GM19025 (cell line): ENCODE measurements around the gene COL27A1.
"Not testable (repeated sequence)": the region's sequence is repeated elsewhere in the genome, so short reads cannot be mapped to it uniquely, and the experiment has no call there.

Experiments used
- ATAC-seq: cut with Tn5 transposase; IDR thresholded peaks from one replicate; pipeline ENCODE4 v1.9.1; 2021; ENCODE audit warnings: mild to moderate bottlenecking, low read depth, moderate library complexity; ENCODE audit not compliant: unreplicated experiment

Gene COL27A1

DNA sequence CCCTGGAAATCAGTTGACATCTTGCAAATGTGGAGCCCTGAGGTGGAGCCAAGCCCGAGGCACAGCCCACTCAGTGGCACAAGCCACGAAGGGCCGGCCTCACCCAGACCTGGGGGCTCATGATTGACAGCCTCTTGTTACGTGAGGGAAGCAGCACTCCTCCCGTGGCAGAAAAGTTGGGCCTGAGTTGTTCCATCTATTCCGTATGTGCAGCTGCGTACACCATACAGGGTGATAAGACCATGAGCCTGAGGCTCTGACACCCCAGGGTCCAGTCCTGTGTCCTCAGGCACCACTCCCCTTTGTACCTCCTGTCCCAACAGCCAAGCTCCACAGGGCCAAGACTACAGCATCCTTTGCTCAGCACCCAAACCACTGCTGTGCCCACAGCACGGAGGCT is 172.4 kb downstream of the COL27A1 start:
- no peak for ATAC-seq

DNA sequence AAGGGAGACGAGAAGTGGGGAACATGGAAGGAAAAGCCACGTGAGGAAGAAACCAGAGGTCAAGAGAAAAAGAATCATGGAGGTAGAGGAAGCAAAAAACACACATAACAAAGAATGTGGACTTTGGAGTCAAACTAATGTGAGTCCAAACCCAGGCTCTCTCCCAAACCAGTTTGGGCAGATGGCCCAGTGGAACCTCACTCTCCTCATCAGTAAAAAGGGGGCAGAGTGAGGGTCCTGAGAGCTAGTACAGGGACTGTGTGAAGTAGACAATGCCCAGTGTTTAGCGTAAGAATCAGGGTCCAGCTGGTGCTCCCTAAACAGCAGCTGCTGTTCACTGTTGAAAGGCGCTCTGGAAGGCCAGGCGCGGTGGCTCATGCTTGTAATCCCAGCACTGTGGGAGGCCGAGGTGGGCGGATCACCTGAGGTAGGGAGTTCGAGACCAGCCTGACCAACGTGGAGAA is 173.1 kb downstream of the COL27A1 start:
- not testable (repeated sequence) for ATAC-seq

DNA sequence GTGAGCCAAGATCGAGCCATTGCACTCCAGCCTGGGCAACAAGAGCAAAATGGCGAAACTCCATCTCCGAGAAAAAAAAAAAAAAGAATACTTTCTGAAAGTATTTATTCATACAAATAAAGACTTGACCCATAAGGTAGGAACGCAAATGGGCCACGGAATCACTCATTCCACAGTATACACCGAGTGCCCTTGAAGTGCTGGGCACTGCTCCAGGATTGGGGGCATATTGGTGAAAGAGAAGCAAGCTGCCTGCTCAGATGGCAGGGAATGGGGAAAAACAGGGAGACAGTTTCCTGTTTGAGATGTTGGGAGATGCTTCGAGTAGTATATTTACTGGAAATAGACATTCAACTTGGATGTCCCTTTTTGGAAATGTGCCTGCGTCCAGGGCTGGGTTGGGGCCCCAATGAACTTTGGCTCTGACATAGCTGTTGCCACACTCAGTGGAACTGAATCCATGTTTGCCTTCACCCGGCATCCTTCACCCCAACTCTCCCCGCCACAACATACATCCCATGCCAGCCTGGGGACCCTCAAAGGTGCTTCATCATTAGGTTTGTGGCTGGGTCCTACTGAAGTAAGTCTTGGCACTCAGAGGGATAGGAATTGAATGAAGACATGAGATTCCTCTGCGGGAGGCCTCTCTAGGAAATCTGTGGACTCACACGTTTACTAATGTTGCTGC is 173.7 kb downstream of the COL27A1 start:
- ATAC-seq = not testable (repeated sequence)

DNA sequence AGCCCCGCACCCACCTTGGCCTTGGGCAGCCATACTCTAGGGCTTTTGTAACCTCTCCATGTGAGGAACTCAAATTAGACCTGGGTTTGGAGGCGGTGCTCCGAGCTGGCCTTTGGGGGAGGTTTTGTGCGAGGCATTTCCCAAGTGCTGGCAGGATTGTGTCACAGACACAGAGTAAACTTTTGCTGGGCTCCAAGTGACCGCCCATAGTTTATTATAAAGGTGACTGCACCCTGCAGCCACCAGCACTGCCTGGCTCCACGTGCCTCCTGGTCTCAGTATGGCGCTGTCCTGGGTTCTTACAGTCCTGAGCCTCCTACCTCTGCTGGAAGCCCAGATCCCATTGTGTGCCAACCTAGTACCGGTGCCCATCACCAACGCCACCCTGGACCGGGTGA is 174.3 kb downstream of the COL27A1 start, which contains the start of gene ORM2:
Gene ORM2, plus strand, starts transcription at position 245 of the 398 bp plus-strand sequence. Its CDS starts 36 bp downstream, at position 281.
- not testable (repeated sequence) for ATAC-seq

DNA sequence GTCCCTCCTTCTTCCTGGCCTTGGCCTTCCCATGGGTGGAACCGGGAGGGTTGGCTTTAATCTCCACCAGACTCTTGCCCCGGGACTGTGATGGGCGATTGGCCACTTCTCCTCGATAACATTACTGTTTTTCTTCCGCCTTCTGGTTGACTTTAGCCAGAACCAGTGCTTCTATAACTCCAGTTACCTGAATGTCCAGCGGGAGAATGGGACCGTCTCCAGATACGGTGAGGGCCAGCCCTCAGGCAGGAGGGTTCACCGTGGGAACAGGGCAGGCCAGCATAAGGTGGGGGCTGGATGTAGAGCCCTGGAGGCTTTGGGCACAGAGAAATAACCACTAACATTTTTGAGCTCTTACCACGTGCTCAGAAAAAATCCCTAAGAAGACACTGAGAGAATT is 175.3 kb downstream of the COL27A1 start:
- no peak for ATAC-seq

DNA sequence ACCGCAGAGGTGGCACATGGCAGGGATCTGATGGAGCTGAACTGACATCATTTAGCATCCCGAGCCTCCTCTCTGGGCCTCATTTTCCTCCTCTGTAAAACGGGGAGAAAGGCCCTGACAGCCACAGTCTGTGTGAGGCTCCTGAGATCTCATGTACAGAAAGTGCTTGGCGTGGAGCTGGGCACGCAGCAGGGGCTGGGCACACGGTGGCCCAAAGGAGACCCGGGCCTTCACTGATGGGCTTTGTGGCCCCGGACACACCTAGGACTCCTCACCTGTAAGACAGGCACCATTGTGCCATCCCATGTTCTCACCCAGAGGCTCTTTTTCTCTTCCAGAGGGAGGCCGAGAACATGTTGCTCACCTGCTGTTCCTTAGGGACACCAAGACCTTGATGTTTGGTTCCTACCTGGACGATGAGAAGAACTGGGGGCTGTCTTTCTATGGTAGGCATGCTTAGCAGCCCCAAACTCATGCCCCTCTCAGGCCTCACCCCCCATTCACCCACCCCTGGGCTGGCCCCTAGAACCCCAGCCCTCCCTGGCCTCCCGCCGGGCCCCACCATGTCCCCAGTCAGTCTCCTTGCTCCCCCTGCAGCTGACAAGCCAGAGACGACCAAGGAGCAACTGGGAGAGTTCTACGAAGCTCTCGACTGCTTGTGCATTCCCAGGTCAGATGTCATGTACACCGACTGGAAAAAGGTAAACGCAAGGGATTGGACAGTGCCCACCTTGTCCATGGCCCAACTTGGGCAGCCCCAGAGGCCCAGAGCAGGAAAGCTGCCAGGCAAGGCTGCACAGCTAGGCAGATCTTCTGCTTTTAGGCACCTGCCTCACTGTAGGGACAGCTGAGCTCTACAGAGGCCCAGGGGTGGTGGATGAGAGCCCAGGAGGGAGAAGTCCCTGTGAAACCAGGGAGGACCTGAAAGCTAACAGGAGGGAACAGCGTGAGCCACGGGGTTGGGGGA is 176.2 kb downstream of the COL27A1 start:
- not testable (repeated sequence) for ATAC-seq

DNA sequence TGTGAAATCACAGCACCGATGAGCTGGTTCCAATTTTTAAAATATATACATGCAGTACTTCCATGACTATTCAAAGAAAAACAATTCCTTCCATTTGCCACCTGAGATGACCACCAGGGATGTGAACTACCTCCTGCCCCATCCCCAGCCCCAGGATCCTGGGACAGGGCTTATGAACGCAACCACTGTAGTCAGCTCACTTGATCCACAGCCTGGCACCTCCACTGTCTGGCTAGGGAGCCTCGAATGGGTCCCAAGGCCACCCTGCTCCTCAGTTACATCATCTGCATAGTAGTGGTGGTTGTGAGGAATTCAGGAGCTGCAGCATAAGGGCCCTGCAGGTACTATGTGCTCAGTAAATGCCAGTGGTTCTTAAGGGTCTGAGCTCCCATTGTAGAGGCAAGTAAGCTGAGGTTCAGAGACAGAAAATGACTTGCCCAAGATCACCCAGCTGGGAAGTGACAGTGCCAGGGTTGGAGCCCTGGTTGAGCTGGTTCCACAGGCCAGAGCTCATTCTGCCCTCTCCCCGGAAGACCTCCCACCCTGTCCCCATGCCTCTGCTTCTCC is 177.2 kb downstream of the COL27A1 start:
- not testable (repeated sequence) for ATAC-seq

DNA sequence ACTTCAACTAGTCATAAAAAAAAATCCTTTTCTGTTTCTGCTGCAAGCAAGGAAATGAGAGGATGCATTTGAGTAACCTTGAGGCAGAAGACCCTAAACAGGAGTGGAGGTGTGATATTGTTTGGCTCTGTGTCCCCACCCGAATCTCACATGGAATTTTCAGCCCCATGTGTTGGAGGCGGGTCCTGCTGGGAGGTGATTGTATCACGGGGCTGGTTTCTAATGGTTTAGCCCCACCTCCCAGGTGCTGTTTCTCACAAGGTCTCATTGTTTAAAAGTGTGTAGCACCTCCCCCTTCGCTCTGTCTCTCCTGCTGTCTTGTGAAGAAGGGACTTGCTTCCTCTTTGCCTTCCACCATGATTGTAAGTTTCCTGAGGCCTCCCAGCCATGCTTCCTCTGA is 178.4 kb downstream of the COL27A1 start:
- not testable (repeated sequence) for ATAC-seq

DNA sequence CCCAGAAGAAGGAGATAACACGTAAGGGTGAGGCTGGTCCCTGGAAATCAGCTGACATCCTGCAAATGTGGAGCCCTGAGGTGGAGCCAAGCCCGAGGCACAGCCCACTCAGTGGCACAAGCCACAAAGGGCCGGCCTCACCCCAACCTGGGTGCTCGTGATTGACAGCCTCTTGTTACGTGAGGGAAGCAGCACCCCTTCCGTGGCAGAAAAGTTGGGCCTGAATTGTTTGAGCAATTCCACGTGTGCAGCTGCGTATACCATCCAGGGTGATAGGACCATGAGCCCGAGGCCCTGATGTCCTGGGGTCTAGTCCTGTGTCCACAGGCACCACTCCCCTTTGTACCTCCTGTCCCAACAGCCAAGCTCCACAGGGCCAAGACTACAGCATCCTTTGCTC is 179.2 kb downstream of the COL27A1 start:
- ATAC-seq = no peak

DNA sequence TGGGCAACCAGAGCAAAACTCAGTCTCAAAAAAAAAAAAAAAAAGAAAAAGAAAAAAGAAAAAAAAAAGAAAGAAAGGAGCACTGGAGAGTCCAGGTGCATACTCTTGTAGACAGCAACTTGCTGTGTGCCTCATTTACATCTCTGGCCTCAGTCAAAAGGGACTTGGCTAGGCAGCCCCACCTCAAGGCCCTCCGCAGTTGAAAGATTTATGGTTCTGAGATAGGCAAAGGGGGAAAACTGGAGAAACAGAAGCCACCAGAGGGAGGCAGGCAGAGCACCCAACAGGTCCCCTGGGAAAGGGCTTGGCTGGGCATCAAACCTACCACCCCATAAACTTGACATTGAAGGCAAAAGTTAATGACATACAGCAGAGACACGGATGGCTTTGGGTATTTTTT is 180.4 kb downstream of the COL27A1 start:
- ATAC-seq = no peak

DNA sequence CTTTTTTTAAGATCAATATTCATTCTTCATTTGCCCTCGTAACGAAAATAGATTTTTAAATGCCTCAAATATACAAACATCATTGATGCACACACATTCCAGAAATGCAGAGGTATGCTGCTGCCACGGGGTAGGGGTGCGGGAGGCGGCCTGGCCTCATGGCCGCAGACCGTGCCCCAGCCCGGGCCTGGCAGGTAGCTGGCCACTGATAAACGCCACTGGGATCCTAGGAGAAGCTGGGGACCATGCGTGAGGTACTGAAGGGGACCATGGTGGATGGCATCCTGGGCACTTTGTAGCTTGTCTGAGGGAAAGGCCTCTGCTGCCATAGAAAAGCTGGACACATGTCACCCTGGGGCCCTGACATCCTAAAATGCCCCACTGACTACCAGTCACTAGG is 180.8 kb downstream of the COL27A1 start:
- no peak for ATAC-seq

DNA sequence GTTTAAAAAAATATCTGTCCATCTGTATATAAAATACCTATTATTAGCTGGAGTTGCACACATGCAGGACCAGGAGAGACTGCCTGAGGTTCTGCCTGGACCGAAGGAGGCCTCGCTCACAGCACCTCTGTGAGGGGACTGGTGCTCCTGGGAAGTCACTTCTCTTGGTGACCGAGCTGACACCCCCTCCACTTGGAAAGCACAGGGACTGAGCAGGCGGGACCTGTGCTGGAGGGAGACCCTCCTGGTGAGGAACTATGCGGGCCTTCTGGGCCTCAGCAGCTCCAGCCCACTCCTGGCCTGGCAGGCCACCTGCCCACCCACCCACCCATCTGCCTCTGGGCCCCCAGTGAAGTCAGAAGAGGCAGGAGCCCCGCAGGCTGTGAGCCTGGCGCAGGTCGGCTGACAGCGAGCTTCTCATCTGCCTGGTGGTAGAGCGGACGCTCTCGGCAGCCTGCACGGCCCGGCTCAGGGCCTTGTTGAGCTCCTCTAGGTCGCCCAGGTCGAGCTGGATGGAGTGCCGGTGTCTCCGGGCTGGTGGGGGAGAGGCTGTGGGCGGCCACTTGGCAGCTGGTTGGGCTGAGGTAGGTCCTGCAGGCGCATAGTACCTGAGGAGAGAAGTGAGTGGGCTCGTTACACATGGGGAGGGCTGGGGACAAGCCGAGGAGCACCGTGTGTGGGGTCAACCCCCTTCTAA is 181.5 kb downstream of the COL27A1 start:
- ATAC-seq = no peak

DNA sequence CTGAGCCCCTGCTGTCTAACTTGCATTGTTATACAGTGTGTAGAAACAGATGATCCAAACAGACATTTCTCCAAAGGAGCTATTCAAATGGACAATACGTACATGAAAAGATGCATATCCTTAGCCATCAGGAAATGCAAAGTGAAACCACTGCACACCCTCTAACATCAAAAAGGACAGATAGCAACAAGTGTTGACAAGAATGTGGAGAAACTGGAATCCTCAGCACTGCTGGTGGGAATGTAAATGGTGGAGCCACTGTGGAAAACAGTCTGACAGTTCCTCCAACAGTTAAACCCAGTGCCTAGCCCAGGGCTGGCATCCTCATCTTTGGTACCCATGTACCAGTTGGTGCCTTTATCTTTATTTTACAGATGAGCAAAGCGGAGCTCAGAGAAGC is 182.8 kb downstream of the COL27A1 start:
- ATAC-seq = no peak

DNA sequence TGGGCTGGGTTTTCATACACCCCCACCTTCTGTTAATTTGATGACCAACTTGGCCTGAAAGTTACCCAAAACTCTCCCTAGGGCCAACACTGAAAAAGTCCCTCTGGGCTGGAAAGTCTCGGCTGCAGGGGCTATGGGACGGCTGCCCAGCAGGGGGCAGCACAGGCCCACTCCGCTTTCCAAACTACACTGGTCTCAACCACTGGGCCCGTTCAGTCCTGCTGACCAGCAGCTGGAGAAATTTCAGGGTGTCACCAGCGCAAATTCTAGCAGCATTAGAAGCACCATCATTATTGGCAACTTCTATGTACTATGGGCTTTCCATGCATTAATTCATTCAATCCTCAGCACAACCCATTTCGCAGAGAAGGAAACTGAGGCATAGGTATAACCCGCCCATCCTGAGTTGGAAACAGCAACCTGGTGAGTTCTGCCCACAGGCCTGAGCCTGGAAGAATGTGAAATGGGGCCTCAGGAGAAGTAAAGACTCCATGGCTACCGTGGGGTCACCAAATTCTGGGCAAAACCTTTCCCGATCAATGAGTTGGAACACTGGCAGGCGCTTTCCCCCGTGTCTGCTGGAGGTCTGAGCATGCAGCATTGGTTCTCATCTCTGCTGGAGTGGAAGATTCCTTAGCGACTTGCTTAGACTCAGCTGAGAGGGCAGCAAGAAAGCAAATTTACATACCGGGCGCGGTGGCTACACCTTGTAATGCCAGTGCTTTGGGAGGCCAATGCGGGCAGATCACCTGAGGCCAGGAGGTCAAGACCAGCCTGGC is 184.0 kb downstream of the COL27A1 start:
- ATAC-seq = peak; percentile 58

DNA sequence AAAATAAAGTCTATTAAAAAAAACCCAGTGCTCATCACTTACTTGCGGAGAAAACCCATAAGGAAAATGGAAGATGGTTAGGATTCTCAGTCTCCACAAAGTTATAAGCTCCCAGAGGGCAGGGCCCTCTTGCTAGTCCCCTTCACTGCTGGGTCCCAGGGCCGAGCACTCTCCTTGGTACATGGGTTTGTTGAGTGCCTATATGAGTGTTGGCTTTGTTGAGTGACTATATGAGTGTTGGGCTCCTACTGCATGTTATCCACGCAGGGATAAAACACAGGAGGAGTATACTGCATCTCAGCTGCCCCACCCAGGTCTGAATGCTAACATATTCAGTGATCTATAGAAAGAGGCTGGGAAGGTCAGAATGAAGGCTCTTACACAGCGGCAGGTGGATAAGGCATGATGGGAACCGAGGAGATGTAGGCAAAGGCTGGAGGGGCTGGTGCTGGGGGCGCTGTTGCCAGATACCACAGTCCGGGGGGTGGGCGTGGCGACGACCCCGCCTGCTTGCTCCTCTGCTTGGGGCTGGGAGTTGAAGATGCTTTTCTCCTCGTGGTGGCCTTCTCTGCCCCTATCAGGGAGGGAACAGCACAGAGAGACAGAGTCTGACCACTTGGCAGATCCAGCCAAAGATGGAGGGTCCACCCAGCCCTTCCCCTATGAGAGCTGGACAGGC is 186.0 kb downstream of the COL27A1 start:
- no peak for ATAC-seq

DNA sequence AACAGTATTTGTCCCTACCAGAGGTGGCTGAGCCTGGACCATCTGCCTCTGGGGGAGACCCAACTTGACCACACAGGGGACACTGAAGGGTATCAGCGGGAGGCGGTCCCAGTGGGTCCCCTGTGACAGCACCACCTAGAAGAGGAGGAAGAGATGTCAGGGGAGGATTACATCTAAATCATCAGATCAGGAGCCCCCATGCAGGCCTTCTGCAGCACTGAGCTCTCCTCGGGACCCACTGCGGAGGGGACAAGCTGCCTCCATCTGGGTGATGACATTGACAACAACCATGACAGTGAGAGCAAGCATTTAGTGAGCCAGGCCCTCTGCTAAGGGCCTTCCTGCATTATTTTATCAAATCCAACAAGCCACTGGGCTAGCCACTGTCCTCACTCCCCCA is 186.7 kb downstream of the COL27A1 start:
- ATAC-seq = no peak

DNA sequence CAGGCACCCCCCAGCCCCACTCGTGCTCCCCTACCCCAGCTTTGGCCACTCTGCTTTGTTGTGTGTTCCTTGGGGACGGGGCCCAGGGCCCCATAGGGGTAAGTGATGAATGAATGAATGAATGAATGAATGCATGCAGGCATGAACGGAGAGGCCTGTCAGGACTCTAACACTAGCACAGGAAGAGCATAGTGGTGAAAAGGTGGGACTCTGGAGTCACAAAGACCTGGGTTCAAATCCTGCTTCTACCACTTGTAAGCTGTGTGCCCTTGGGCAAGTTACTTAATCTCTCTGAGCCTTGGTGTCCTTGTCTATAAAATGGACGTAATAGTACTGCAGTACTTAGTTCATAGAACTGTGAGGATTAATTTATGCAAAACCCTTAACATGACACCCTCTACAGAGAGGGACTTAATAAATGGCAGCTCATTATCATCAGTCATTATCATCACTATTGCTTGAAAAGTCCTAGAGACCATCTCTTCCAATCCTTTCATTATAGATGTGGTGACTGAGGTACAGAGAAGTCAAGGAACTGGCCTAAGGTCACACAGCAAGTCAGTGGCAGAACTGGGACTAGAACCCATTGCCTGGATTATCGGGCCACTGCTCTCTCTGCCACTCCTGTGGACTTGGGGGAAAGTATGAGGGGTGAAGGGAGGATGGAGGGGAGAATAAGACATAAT is 187.6 kb downstream of the COL27A1 start:
- ATAC-seq = no peak

DNA sequence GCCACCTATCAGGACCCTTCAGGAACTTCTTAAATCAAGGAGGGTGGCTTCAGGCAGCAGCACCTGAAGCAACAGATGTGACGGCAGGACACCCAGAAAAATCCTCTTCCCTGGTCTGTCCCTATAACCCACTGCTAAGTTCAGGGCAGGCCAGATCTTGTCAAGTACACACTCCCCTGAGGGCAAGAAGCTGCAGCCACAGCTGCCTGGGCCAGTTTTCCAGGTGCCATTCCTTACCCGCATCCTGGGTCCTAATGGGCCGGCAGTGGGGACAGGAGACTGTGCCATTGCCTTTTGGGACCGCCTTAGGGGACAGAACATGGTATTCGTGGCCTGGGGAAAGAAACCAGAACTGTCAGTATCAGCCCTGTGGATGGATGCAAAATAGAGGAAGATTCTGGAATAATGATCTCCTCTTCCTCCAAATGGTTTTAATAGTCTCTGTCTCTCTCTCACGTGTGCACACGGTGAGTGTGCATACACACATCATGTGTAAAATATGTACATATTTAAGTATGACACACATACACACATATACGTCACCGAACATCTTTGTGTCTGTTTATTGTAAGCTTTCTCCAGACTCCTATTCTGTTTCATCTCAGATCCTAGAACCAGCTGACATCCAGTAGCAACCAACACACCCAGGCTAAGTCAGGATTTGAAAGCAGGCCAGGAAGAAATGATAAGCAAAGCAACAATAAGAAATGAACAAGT is 188.3 kb downstream of the COL27A1 start:
- ATAC-seq = no peak
